GDM1 (cell line): ENCODE measurements around the gene ABCC1.
A peak's percentile ranks its signal among the peaks of the same experiment; 100 is the strongest.
"Not testable (repeated sequence)": the region's sequence is repeated elsewhere in the genome, so short reads cannot be mapped to it uniquely, and the experiment has no call there.

Source experiments
- DNase-seq: peaks from one replicate; lab custom pipeline; 2025; lab: John Stamatoyannopoulos, UW

The ABCC1 gene

DNA sequence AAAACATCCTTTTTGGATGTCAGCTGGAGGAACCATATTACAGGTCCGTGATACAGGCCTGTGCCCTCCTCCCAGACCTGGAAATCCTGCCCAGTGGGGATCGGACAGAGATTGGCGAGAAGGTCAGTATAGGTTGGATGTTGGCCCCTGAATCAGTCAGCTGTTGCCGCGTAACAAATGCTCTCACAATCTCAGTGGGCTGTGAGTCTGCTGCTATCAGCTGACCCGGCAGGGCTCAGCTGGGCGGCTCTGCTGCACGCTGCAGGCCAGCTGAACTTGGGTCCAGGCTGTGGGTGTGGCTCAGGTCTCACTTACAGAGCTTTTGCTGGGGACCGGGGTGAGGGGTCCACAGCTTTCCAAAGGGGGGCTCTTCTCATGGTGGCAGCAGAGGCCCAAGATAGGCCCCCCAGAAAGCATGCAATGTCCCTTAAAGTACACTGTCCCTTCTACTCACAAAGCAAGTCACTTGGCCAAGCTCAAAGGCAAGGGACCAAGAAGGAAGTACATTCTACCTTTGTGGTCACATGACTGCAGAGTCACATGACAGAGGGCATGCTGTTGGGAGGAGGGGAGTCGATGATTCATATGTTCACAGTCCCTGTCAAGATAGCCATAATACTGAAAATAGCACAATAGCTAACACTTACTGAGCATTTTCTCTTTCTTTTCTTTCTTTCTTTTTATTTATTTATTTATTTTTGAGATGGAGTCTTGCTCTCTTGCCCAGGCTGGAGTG lies 134.2 kb downstream of the ABCC1 start:
- DNase-seq: peak; percentile 31

DNA sequence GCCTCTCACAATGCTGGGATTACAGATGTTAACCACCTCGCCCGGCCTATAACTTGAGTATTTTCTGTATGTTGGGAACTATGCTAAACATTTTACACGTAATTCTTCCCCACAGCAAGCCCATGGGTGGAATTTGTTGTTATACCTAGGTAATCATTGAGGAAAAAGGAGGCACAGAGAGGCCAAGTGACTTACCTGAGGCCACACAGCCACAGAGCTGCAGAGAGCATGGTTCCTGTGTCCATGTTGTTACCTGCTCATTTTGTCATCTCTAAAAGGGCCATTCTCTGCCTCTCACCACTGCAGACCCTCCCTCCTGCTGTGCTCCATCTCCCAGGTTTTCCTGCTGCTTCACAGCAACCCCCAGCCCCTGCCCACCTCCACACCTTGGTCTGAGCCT lies 135.5 kb downstream of the ABCC1 start:
- no peak for DNase-seq

DNA sequence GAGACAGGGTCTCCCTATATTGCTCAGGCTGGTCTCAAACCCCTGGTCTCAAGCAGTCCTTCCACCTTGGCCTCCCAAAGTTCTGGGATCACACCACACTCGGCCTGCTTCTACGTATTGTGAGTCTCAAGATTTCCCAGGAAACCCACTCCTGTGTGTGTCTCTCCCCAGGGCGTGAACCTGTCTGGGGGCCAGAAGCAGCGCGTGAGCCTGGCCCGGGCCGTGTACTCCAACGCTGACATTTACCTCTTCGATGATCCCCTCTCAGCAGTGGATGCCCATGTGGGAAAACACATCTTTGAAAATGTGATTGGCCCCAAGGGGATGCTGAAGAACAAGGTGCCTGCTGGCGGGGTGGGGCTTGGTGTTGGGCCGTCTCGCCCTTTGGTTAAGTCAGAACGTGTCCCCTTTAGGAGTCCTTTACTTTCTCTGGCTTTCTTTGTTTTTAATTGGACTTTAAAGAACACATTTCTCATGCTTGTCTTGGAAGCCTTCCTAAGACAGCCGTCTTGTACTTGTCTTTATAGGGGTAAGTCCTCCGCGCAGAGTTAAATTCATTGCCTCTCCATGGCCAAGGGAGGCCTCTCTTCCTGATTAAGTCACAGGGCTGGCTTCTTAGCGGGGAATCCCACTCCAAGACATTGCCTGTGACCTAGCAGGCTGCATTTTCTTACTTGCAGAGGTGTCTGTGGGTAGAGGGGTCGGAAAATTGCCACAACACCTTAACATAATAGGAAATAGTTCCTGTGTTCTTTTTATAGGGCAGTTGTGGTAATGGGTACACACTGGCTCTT lies 137.4 kb downstream of the ABCC1 start:
- DNase-seq: no peak

DNA sequence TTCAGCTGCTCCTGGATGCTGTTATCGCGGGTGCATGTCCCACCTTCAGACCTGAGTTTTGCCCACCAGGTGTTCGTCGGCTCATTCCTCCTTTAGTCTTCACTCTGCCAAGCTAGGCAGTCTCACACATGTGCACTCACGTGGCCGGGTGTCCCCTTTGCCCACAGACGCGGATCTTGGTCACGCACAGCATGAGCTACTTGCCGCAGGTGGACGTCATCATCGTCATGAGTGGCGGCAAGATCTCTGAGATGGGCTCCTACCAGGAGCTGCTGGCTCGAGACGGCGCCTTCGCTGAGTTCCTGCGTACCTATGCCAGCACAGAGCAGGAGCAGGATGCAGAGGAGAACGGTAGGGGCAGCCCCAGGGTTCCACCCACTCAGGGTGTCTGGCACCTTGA lies 140.8 kb downstream of the ABCC1 start:
- no peak for DNase-seq

DNA sequence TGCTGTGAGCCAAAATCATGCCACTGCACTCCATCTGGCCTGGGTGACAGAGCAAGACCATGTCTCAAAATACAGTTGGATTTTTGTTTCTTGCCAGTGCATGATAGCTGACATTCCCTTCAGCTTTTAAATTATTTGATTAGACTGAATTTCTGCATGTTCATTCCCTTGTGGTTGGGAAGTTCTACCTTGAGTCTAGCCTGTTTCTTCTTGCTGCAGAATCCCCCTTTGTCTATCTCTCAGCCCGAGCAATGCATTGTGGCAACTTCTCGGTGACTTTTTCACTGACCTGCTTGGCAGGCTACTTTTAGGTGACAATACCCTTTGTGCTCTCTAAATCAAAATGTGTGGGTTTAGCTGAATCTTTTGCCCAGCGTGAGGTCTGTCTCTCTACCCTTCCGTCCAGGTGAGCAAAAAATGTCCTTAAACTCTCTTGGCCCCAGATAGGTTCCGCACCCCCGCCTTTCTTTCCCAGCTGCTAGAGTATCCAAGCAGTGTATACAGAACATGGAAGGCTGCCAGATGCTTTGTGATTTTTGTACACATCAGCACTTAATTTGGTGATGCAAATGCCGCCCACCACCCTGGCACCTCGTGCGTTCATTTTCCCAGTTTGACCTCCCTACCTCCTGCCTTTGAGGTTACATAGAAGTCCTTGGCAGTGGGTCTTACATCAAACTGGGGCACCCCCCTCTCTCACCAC lies 143.7 kb downstream of the ABCC1 start:
- DNase-seq: no peak

DNA sequence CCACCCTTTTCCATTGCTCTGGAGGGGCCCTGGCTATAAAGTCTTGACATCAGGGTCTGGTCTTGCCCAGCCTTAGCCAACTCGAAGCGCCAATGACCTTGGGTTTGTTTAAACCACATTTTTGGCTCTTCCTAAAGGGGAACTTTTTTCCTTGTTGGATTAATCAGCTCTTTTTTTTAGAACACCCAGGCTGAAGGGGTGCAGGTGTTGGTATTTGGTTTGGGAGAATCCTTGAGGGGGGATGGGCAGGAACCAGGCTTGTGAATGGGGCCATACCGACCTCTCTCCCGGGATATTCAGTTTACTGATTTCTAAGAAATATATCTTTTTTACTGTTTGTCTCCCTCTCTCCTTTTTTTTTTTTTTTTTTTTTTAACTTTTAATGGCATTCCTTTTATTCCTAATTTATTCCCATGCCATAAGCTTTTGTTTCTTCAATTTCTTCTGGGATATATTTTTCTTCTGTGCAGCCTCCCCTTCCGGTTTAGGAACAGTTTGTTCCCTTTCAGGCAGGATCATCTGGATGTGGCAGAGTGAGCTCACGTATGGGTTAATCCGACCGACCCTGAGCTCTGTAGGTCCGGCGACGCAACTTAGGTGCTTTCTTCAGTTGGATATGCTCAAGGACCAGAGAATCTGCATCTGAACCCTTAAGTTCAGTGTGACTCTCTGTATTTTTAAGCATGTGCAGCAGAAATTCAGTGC lies 144.4 kb downstream of the ABCC1 start:
- no peak for DNase-seq

DNA sequence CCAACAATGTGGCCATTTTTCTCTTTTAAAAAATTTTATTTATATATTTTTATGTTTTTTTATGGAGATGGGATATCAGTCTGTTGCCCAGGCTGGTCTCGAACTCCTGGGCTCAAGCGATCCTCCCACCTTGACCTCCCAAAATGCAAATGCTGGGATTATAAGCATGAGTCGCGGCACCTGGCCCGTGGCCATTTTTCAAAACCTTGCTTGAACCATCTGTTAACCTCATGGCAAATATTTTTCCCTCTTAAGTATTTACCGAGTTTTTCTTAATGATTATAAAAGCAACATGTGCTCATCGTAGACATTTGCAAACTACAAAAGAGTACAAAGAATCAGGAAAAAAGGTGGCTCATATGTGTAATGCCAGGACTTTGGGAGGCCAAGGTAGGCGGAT lies 146.2 kb downstream of the ABCC1 start:
- DNase-seq: no peak

DNA sequence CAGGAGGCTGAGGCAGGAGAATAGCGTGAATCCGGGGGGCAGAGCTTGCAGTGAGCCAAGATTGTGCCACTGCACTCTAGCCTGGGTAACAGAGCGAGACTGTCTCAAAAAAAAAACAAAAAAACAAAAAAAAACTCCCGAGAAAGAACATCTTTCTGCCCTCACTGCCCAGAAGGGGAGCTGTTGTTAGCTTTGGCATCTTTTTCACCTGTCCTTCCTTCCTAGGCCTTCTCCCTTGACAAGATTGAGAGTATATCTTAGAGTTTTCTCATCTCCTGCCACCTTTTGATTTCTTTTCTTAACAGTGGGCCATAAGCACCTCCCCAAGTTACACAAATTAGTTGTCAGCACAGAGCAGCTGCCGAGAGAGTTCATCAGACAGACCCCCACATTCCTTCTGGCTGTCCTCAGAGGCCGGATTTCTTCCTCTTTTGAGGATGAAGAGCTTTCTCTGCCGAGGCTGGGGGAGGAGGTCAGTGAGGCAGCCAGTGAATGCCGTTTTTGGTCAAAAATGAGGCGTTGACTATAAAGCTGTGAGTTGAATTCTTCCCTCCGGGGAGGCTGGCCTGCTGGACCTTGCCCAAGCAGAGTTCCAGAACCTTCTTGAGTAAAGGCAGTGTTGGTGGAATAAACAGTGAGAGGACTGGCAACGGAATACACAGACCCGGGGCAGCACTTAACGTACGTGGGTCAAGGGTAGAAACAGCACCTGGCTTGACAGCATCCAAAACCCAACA lies 146.9 kb downstream of the ABCC1 start:
- DNase-seq: no peak

DNA sequence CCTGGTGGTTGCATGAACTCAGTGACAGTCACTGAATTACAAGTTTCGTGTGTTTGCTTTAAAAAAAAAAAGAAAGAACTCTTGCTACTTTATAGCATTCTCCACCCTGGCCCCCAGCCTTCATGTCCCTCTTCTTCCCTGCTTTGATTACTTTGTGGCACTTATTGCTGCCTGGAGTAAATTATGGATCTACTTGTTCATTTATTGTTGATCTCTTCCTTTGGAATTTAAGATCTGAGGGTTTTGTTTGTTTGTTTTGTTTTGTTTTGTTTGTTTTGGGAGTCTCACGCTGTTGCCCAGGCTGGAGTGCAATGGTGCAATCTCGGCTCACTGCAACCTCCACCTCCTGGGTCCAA lies 147.4 kb downstream of the ABCC1 start:
- DNase-seq: no peak

DNA sequence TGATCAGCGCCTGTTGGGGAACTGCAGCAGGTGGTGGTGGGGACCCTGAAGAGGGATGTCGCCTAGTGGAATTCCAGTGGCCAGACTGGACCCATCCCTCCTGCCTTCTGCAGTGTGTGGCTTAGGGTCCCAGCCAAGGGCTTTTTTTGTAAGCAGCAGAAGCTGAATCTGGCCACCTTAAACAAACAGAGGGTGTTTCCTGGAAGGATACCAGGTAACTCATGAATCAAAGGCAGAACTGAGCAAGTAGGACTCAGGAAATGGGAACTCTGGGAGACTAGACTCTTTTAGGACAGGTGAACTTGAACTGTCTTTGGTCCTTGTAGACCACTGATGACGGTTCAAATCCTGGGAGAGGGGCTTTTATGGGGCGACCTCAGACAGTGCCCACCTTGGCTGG lies 149.9 kb downstream of the ABCC1 start:
- no peak for DNase-seq

DNA sequence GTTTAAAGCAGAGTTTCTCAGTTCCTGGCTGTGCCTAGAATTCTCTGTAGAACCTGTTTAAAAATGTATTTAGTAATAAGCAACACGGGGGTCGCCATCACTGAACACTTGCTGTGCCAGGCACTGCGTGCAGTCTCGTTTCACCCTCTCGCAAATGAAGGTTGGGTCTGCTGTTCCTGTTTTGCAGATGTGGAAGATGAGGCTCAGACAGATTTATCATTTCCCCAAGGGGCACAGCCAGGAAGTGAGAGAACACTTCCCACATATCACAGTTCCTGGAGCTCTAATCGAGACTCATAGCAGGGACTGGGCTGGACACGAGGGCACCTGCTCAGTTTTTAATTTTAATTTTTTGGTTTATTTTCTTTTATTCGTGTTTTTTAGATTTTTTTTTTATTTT lies 151.2 kb downstream of the ABCC1 start:
- DNase-seq: no peak

DNA sequence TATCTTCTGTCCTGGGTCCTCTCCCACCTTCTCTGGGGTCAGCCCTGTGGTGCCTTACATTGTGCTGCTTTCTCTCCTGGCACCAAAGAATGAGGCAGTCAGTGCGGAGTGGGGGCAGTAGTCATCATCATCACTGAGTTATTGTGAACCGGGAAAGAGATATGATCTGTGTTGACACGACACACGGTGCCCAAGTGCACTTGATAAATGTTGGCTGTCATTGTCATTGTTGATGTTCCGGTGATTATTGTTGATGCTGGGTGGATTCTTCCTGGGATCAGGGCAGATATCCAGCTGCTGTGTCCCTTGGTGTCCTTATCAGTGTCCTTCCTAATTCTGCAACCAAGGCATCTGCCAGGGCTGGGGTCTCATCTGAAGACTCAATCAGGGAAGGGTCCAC lies 152.2 kb downstream of the ABCC1 start:
- DNase-seq: no peak

DNA sequence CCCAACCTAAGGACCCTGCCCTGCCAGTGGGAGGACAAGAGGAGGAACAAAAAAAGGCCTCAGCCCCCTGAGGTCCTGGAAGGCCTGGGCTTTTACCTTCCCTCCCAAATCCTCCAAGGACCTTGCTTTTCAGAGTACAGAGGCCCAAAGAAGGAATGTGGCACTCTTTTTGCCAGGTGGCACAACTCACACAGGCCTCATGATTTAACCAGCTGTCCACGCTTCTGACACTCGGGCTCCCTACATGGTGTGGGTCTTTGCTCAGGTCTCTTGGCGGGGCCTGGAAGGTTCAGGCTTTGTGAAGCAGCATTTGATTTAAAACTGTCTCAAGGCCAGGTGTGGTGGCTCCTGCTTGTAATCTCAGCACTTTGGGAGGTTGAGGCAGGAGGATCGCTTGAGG lies 153.3 kb downstream of the ABCC1 start:
- DNase-seq: no peak

DNA sequence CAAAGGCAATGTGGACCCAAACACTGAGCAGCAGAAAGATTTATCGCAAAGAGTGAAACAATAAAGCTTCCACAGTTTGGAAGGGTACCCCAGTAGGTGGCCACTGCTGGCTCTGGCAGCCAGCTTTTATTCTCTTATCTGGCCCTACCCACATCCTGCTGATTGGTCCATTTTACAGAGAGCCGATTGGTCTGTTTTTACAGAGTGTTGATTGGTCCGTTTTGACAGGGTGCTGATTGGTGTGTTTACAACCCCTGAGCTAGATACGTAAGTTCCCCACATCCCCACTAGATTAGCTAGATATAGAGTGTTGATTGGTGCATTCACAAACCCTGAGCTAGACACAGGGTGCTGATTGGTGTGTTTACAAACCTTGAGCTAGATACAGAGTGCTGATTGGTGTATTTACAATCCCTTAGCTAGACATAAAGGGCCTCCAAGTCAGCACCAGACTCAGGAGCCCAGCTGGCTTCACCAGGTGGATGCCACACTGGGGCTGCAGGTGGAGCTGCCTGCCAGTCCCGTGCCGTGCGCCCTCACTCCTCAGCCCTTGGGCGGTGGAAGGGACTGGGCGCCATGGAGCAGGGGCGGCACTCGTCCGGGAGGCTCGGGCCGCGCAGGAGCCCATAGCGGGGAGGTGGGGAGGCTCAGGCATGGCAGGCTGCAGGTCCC lies 154.9 kb downstream of the ABCC1 start:
- DNase-seq: not testable (repeated sequence)

DNA sequence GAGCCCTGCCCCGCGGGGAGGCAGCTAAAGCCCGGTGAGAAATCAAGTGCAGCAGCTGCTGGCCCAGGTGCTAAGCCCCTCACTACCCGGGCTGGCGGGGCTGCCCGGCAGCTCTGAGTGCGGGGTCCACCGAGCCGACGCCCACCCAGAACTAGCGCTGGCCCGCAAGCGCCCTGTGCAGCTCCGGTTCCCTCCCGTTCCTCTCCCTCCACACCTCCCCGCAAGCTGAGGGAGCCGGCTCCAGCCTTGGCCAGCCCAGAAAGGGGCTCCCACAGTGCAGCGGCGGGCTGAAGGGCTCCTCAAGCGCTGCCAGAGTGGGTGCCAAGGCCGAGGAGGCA lies 155.4 kb downstream of the ABCC1 start:
- DNase-seq: not testable (repeated sequence)

DNA sequence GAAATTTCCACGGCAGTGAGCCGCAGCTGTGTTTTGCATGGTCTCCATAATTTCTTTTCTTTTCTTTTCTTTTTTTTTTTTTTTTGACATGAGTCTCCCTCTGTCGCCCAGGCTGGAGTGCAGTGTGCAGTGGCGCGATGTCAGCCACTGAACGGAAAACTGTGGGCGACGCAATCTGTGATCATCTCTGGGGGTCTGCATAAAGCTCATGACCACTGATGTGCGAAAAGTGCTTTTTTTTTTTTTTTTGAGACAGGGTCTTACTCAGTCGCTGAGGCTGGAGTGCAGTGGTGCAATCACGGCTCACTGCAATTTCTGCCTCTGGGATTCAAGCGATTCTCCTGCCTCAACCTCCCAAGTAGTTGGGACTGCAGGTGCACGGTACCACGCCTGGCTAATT lies 156.2 kb downstream of the ABCC1 start:
- DNase-seq: no peak

DNA sequence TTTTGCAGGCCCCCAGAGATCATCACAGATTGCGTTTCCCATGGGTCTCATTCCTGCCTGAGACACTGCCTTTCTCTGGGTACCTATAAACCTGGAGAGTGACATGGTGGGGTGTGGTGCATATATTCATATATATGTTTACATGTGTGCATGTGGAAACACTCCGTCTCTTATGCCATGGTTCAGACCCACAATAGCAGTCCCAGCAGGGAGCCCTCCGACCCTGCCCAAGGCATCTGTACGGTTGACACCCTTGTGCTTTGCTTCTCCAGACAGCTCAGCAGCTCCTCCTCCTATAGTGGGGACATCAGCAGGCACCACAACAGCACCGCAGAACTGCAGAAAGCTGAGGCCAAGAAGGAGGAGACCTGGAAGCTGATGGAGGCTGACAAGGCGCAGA lies 157.1 kb downstream of the ABCC1 start:
- DNase-seq: no peak

DNA sequence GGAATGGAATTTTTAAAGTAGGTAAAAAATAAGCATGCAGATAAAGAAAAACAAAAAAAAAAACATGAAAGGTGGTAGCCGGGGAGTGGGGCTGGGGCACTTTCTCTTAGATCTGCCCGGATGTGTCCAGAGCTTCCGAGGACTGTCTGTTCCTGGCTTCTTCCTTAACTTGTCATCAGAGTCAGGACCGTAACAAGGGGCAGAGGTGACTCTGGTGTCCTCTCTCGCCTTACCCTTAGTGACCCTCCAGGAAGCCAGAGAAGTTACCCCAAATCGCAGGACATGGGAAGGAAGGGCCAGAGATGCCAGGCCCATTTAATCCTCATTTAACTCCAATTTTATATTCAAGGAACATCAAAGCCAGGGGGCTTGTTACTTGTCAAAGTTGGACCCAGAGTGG lies 158.4 kb downstream of the ABCC1 start:
- no peak for DNase-seq

DNA sequence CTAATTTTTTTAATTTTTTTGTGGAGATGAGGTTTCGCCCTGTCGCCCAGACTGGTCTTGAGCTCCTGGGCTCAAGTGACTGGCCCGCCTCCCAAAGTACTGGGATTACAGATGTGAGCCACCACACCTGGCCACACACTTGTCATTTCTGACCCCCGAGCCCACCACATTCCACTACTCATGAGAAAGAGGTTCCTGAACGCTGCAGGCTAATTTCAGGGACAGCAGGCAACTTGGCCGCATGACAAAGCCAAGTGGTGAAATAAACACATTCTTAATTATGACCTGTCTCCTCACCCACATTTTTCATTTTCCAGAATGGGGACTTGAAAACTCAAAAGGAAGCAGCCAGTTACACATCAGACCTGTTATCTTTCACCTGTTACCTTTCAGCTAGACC lies 159.3 kb downstream of the ABCC1 start:
- DNase-seq: no peak

DNA sequence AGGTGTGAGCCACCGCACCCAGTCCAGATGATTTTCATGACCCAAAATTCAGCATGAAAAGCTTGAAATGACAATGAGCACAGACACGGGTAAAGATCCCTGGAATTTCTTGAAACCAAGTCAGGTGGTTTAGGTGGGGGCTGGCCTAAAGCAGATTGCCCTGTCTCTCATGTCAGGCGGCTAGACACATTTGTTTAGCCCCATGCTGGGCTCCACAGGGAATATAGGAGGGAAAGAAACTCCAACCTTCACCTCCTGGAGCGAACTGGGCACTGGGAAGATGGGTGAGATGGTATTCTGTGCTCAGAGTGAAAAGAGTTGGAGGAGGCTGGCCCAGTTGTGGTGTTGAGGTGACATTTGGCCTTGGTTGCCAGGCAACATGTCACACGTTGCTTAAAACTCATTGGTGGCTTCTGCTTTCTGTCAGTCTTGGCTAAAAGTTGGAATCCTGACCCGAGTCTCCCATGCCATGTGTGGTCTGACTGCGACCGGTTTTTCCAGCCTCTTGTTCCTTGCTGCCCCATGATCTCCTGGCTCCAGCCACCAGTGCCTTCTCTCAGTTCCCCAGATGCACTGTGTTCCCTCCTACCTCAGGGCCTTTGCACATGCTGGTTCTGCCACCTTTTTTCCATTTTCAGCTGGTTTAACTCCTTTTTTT lies 160.2 kb downstream of the ABCC1 start:
- DNase-seq: no peak

DNA sequence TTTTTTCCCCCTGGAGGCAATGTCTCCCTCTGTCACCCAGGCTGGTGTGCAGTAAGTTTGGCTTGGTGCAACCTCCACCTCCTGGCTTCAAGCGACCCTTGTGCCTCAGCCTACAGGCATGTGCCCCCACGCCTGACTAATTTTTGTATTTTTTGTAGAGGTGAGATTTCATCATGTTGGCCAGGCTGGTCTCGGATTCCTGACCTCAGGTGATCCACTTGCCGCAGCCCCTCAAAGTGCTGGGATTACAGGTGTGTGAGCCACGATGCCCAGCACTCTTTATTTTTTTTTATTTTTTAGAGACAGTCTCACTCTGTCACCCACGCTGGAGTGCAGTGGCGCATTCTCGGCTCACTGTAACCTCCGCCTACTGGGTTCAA lies 160.7 kb downstream of the ABCC1 start:
- no peak for DNase-seq
